CD4-positive, alpha-beta T cell treated with Interleukin-2 at 100 ng/mL for 4 hours (primary cell): ENCODE results near the gene SLC7A14.

Experiments used
- DNase-seq: peaks from one replicate; pipeline ENCODE4 v3.0.0-alpha.2; 2020; ENCODE audit warnings: low spot score

Gene SLC7A14

DNA sequence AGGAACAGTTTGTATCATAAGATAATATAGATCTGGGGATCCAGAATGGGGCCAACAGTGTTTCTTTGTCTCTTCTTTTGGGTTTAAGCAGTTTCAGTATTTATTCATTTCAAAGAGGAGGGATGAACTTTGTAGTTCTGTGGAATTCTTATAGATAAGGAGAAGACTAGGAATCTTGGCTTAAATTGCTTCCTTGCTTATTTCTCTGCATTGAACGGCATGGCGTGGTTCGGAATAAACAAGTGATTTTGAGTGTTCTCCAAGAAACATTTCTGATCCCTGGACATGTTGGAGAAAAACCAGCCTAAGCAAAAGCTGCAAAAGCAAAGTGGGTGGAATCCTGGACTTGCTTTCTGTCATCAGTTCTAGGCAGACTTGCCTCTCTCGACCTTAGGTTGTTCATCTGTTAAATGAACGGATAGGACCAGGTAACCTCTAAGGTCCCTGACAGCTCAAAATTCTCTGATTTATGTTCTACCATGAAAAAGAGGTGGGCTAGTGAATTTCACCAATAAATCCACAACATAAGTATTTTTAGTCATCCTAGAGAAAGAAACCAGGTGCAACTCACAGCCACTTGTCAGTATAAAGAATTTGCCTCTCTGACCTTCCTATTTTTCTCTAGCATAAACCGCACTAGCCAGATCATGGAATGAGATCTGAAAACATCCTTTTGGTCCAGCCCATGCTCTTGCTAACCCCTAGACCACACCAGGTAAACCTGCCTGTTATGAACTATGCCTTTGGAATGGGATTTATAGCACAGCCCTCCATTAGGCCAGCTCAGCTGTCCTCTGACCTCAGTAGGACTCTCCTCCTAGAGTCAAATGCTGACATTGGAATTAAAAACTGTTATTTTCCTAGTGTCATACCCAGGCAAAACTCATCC is 88.4 kb downstream of the SLC7A14 start:
- DNase-seq, result no peak

- DNase-seq, result no peak
Observed at GRCh38 chr3:170496868-170497140, 89.1 kb downstream of the SLC7A14 start.

GRCh38 chr3:170496026-170496867 is 89.6 kb downstream of the SLC7A14 start:
- DNase-seq, result no peak

GRCh38 chr3:170494766-170495165 is 91.1 kb downstream of the SLC7A14 start:
- DNase-seq, result no peak

DNA sequence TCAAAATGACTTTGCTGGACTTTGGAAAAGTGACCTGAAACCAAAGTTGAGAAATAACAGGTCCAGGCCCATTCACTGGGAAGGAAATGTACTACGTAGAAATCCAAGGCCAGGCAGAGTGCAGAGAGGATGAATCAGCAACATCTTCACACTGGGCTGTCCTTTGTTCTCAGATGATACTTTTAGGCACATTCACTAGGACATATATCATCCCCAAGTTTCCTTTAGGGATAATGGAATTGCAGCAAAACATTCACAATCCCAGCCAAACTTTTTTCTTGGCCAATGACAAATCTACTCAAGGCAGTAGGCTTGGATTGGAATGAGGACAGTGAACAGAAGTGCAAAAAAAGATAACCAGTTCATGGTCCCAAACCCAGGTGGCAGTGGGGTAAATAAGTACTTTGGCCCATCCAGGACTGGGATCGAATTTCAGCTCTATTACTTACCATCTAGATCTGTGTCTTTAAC is 92.1 kb downstream of the SLC7A14 start:
- no peak for DNase-seq

DNA sequence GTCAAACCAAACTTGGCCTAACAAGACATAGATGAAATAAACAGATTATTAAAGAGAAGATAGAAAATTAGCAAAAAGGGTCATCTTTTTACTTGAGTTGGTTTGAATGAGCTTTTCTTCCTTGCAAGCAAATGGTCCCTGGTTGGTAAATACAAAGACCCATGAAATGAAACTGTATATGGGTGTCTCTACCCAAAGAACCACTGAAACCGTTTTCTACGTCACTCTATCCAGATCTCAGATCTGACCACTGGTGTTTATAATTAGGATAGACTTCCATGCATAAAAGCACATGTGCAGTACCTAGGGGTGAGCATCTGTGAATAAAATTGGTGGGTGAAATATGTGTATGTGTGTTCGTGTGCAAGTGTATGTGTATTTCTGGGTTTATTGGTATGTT is 94.0 kb downstream of the SLC7A14 start:
- no peak for DNase-seq

- no peak for DNase-seq
Observed at GRCh38 chr3:170490828-170491560, 94.9 kb downstream of the SLC7A14 start.

DNA sequence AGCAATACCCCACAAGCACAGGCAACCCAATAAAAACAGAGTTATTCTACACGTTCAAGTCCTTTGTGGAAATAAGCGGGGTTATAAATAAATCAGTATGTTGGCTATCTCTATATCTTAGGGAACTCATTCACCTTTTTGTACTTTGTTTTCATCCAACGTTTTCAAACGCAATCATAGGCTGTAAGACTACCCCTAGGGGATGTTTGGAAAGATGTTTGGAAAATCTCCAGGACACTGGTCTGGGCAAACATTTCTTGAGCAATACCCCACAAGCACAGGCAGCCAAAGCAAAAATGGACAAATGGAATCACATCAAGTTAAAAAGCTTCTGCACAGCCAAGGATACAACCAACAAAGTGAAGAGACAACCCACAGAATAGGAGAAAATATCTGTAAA is 97.1 kb downstream of the SLC7A14 start:
- DNase-seq, result no peak

GRCh38 chr3:170487031-170487430 is 98.8 kb downstream of the SLC7A14 start:
- no peak for DNase-seq

DNA sequence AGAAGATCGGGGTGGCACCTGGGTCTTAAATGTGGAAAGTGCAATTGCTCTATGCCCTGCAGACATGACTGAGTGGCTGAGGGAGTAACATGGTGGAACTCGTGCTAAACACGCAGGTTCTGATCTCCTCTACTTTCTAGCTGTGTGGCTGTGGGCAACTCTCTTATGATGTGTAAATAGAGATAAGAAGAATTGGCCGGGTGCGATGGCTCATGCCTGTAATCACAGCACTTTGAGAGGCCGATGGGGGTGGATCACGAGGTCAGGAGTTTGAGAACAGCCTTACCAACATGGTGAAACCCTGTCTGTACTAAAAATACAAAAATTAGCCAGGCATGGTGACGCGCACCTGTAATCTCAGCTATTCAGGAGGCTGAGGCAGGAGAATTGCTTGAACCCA is 99.5 kb downstream of the SLC7A14 start:
- no peak for DNase-seq

DNA sequence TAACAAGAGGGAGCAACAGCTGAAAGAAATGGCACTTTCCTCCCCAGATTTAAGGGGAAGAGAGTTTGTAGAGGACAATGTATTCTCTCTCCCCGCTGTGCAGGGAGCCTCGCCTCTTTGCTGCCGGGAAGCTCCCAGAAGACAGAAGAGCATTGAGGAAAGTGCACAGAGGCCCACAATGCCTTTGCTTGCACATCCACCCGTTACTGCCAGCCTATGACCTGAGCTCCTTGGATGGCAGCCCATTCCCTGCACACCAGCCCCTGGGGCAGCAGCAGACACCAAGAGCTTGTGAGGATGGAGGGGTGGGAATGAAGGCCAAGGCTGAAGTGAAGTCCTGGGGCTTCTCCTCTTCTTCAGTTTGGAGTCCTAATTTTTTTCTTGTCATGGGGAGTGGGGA is 100.2 kb downstream of the SLC7A14 start:
- DNase-seq, result no peak

DNA sequence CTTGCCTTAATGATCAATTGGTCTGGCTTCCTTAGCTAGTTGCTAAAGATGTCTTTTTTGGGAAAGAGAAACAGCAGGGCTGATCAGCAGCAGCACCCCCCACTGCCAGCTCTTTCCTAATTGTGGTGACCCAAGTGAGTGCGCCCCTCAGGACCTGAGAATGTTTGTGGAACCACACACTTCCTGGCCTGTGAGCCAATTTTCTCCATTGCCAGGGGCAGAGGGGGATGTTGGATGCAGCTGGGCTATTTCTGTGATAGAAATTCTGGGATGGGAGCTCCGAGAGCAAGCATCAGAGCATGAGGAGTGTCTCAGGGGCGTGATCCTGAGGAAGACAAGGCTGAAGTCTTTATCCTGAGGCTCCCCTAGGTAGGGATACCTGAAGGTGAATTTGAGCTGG is 100.6 kb downstream of the SLC7A14 start:
- DNase-seq, result no peak

DNA sequence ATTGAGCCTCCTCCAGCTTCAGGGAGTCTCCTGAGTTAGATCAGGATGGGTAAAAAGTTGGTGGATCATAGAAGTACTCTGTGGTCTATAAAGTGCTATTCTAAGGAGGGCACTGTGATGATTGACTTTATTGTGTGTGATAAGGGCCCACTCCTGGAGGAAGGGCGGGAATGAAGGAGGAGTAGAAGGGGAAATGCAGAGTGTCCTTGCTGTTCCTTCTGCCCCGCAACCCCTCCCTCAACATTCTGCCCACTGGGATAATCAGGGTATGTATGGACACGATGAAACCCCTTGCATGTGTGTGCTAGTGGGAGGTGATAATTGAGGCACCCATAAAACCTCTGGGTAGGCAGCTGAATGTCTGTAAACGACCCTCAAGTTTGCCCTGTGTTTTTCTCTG is 101.0 kb downstream of the SLC7A14 start:
- no peak for DNase-seq

- DNase-seq, result no peak
Observed at GRCh38 chr3:170483485-170484262, 102.2 kb downstream of the SLC7A14 start.

DNA sequence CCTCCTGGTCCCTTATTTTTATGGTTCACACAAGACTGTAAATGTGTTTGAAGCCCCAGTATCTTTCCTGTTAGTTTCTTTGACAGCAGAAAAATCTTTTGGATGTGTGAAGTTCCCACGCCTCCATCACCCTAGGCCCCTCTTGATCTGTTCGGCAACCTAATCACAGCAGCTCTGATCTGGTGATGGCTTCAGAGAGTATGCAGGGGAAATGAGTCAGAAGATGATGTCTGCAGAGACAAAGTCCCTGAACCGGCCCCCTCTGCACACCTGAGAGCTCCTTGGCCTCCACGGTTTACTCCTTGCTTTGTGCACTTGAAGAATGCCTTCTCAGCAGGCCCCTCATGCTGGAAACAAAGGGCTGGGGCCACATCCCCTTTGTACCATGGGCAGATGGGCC is 103.7 kb downstream of the SLC7A14 start:
- DNase-seq, result no peak

DNA sequence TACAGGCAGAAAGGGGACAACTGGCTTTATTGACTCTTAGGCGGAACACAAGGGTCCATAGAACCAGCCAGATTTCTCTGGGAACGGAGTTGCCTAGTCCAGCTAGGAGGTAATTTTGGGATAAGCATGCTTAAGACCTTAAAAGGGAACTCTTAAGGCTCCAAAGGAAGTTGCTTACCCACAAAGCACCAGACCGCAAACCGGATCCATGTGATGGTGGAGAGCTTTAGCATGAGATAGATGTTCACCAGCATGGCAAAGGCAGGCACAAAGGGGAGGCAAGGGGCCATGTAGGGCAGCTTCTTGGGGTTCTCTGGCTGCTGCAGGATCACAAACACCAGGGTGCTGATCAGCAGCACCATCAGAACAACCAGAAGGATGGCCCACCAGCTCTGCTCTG is 105.8 kb downstream of the SLC7A14 start:
- DNase-seq, result no peak

- DNase-seq, result no peak
Observed at GRCh38 chr3:170477395-170477794, 108.5 kb downstream of the SLC7A14 start.

DNA sequence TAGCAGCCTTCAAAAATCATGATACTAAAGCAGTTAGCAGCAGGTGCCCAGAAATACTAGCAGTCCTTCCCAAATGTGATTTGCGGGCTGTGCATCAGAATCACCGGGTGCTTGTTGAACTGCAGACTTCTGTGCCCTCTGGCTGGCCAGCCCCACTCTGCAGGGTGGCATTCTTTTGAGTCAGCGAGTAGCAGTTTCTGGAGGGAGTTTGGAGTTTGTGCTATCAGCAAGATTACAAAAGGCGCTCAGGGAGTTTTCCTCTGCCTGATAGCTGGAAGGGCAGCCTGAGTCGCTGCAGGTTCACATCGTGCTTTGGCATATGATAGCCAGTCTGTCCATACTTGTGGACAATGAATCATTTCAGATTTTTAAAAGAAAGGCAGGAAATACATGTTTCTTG is 109.6 kb downstream of the SLC7A14 start:
- no peak for DNase-seq

- no peak for DNase-seq
Observed at GRCh38 chr3:170475092-170475685, 110.7 kb downstream of the SLC7A14 start.

DNA sequence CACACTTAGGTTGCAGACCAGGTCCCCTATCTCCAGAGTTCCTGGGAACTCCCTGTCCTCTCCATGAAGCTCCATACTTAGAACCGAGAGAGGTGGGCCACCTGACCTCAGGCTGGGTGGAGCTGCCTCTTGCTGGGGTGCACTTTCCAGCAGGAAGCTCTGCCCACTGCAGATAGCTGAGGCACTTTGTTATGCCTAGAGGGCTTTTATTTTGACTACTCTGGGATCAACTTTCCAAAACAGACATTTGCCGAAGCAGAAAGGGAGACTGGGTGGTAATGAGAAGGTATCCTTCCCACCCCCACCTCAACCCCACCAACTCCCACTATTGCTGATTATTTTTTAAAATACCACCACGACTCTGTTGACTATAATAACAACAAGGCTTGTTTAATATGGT is 112.5 kb downstream of the SLC7A14 start:
- no peak for DNase-seq

- no peak for DNase-seq
Observed at GRCh38 chr3:170471149-170471548, 114.7 kb downstream of the SLC7A14 start.
